ENCODE results near the gene DMRTC1.
"Not testable (repeated sequence)": the region's sequence is repeated elsewhere in the genome, so short reads cannot be mapped to it uniquely, and the experiment has no call there.

The DMRTC1 gene

GRCh38 chrX:72912315-72912714, 31.3 kb downstream of the DMRTC1 start, which contains the start of gene FAM236C:
Gene FAM236C, plus strand, starts transcription at chrX:72912615. Its CDS starts 100 bp downstream, at chrX:72912715.
- H2AK5ac ChIP-seq (ENCODE audit: low read length, severe bottlenecking); H4K8ac ChIP-seq (ENCODE audit: low read length); H3K79me1 ChIP-seq (replicated peaks; ENCODE audit: low read length, poor library complexity, severe bottlenecking); H3K4me1 ChIP-seq (ENCODE audit: control insufficient read depth, insufficient read depth, low read depth, low read length); H3K36me3 ChIP-seq (ENCODE audit: control insufficient read depth in 1 of 2, insufficient read depth in 2 of 2, low read depth in 1 of 2, low read length in 2 of 2); H3K4me3 ChIP-seq (ENCODE audit: insufficient read depth in 1 of 2, low read depth in 1 of 2, low read length in 2 of 2); H3K4me2 ChIP-seq (ENCODE audit: low read length, poor library complexity, severe bottlenecking); H3K14ac ChIP-seq (ENCODE audit: low read length in 2 of 2); H4K91ac ChIP-seq (ENCODE audit: low read length); H3K9me3 ChIP-seq (ENCODE audit: control insufficient read depth, low read length); H2BK120ac ChIP-seq (ENCODE audit: low read depth, low read length); H3K4ac ChIP-seq (ENCODE audit: low read depth in 1 of 2, low read length in 2 of 2); H3K18ac ChIP-seq (ENCODE audit: low read depth in 1 of 2, low read length in 2 of 2); H3K27me3 ChIP-seq (ENCODE audit: control insufficient read depth in 1 of 2, insufficient read depth in 1 of 2, low read length in 2 of 2); H2BK15ac ChIP-seq (ENCODE audit: low read depth, poor library complexity, severe bottlenecking); DNase-seq; H2AFZ ChIP-seq (ENCODE audit: low read depth, low read length); H3K23ac ChIP-seq (ENCODE audit: low read length in 2 of 2); H3K27ac ChIP-seq (ENCODE audit: low read length, poor library complexity, severe bottlenecking); H2BK5ac ChIP-seq (ENCODE audit: low read depth, low read length, poor library complexity, severe bottlenecking); H2BK12ac ChIP-seq (ENCODE audit: low read length in 2 of 2); H3K9ac ChIP-seq (ENCODE audit: low read length): not testable (repeated sequence)
- WGBS = no CpG with 5 or more reads among the region's 13 CpGs

DNA sequence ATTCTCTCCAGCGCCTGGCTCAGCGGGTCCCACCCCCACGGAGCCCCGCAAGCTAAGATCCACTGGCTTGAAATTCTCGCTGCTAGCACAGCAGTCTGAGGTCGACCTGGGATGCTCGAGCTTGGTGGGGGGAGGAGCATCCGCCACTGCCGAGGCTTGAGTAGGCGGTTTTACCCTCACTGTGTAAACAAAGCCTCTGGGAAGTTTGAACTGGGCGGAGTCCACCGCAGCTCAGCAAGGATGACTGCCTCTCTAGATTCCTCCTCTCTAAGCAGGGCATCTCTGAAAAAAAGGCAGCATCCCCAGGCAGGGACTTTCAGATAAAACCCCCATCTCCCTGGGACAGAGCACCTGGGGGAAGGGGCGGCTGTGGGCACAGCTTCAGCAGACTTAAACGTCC, 53.9 kb downstream of the DMRTC1 start:
- not testable (repeated sequence) for H3K27ac ChIP-seq (ENCODE audit: low read length, poor library complexity, severe bottlenecking); H2AFZ ChIP-seq (ENCODE audit: low read depth, low read length); H2BK120ac ChIP-seq (ENCODE audit: low read depth, low read length); H2BK12ac ChIP-seq (ENCODE audit: low read length in 2 of 2); H2AK5ac ChIP-seq (ENCODE audit: low read length, severe bottlenecking); H3K4me1 ChIP-seq (ENCODE audit: control insufficient read depth, insufficient read depth, low read depth, low read length); H3K18ac ChIP-seq (ENCODE audit: low read depth in 1 of 2, low read length in 2 of 2); H2BK5ac ChIP-seq (ENCODE audit: low read depth, low read length, poor library complexity, severe bottlenecking); H3K4ac ChIP-seq (ENCODE audit: low read depth in 1 of 2, low read length in 2 of 2); H4K91ac ChIP-seq (ENCODE audit: low read length); H3K27me3 ChIP-seq (ENCODE audit: control insufficient read depth in 1 of 2, insufficient read depth in 1 of 2, low read length in 2 of 2); H2BK15ac ChIP-seq (ENCODE audit: low read depth, poor library complexity, severe bottlenecking); H3K4me3 ChIP-seq (ENCODE audit: insufficient read depth in 1 of 2, low read depth in 1 of 2, low read length in 2 of 2); DNase-seq; H3K23ac ChIP-seq (ENCODE audit: low read length in 2 of 2); H3K9ac ChIP-seq (ENCODE audit: low read length); H3K9me3 ChIP-seq (ENCODE audit: control insufficient read depth, low read length); H4K8ac ChIP-seq (ENCODE audit: low read length); H3K4me2 ChIP-seq (ENCODE audit: low read length, poor library complexity, severe bottlenecking); H3K14ac ChIP-seq (ENCODE audit: low read length in 2 of 2); H3K36me3 ChIP-seq (ENCODE audit: control insufficient read depth in 1 of 2, insufficient read depth in 2 of 2, low read depth in 1 of 2, low read length in 2 of 2); H3K79me1 ChIP-seq (replicated peaks; ENCODE audit: low read length, poor library complexity, severe bottlenecking)
- no CpG with 5 or more reads among the region's 14 CpGs for WGBS

DNA sequence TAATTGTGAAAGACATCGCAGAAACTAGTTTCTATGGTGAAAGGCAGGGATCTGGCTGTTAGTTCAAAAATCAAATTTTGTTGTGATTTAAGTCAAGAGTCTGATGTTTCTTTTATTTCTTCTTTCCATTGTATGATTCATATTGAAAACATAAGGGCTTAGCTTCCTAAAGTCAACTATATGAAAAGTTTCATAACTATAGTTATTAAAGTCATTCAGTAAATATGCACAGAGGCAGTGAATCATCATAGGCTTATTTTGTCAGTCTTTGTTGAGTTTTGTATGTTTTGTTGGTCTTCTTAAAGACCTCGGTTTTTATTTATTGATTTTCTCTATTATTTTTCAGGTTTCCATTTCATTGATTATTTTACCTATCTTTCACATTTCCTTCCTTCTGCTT, 60.7 kb downstream of the DMRTC1 start:
- not testable (repeated sequence) for H3K18ac ChIP-seq (ENCODE audit: low read depth in 1 of 2, low read length in 2 of 2); H4K8ac ChIP-seq (ENCODE audit: low read length); H3K4me3 ChIP-seq (ENCODE audit: insufficient read depth in 1 of 2, low read depth in 1 of 2, low read length in 2 of 2); H3K4ac ChIP-seq (ENCODE audit: low read depth in 1 of 2, low read length in 2 of 2); H2BK5ac ChIP-seq (ENCODE audit: low read depth, low read length, poor library complexity, severe bottlenecking); H3K27me3 ChIP-seq (ENCODE audit: control insufficient read depth in 1 of 2, insufficient read depth in 1 of 2, low read length in 2 of 2); H3K14ac ChIP-seq (ENCODE audit: low read length in 2 of 2); H4K91ac ChIP-seq (ENCODE audit: low read length); DNase-seq; H3K4me2 ChIP-seq (ENCODE audit: low read length, poor library complexity, severe bottlenecking); H2BK120ac ChIP-seq (ENCODE audit: low read depth, low read length); H3K9ac ChIP-seq (ENCODE audit: low read length); H2AK5ac ChIP-seq (ENCODE audit: low read length, severe bottlenecking); H3K27ac ChIP-seq (ENCODE audit: low read length, poor library complexity, severe bottlenecking); H2AFZ ChIP-seq (ENCODE audit: low read depth, low read length); H2BK15ac ChIP-seq (ENCODE audit: low read depth, poor library complexity, severe bottlenecking); H3K4me1 ChIP-seq (ENCODE audit: control insufficient read depth, insufficient read depth, low read depth, low read length); H3K79me1 ChIP-seq (replicated peaks; ENCODE audit: low read length, poor library complexity, severe bottlenecking); H2BK12ac ChIP-seq (ENCODE audit: low read length in 2 of 2); H3K9me3 ChIP-seq (ENCODE audit: control insufficient read depth, low read length); H3K23ac ChIP-seq (ENCODE audit: low read length in 2 of 2); H3K36me3 ChIP-seq (ENCODE audit: control insufficient read depth in 1 of 2, insufficient read depth in 2 of 2, low read depth in 1 of 2, low read length in 2 of 2)
- no CpG with 5 or more reads among the region's 2 CpGs for WGBS

- H4K8ac ChIP-seq (ENCODE audit: low read length); H3K4ac ChIP-seq (ENCODE audit: low read depth in 1 of 2, low read length in 2 of 2); H3K79me1 ChIP-seq (replicated peaks; ENCODE audit: low read length, poor library complexity, severe bottlenecking); H3K27ac ChIP-seq (ENCODE audit: low read length, poor library complexity, severe bottlenecking); H2AFZ ChIP-seq (ENCODE audit: low read depth, low read length); H2BK5ac ChIP-seq (ENCODE audit: low read depth, low read length, poor library complexity, severe bottlenecking); H3K27me3 ChIP-seq (ENCODE audit: control insufficient read depth in 1 of 2, insufficient read depth in 1 of 2, low read length in 2 of 2); H3K4me2 ChIP-seq (ENCODE audit: low read length, poor library complexity, severe bottlenecking); DNase-seq; H4K91ac ChIP-seq (ENCODE audit: low read length); H2BK15ac ChIP-seq (ENCODE audit: low read depth, poor library complexity, severe bottlenecking); H2BK12ac ChIP-seq (ENCODE audit: low read length in 2 of 2); H2BK120ac ChIP-seq (ENCODE audit: low read depth, low read length); H3K9me3 ChIP-seq (ENCODE audit: control insufficient read depth, low read length); H3K23ac ChIP-seq (ENCODE audit: low read length in 2 of 2); H2AK5ac ChIP-seq (ENCODE audit: low read length, severe bottlenecking); H3K18ac ChIP-seq (ENCODE audit: low read depth in 1 of 2, low read length in 2 of 2); H3K14ac ChIP-seq (ENCODE audit: low read length in 2 of 2); H3K4me1 ChIP-seq (ENCODE audit: control insufficient read depth, insufficient read depth, low read depth, low read length); H3K9ac ChIP-seq (ENCODE audit: low read length); H3K36me3 ChIP-seq (ENCODE audit: control insufficient read depth in 1 of 2, insufficient read depth in 2 of 2, low read depth in 1 of 2, low read length in 2 of 2); H3K4me3 ChIP-seq (ENCODE audit: insufficient read depth in 1 of 2, low read depth in 1 of 2, low read length in 2 of 2): not testable (repeated sequence)
- WGBS = no CpG with 5 or more reads among the region's 2 CpGs
Measured at GRCh38 chrX:72837532-72837931, 106.1 kb downstream of the DMRTC1 start.
